HFFc6 (cell line): ENCODE measurements around the gene FARP1. TPM values are rescaled to one million over a fixed set of nuclear protein-coding genes. Genes with fewer than 3 reads are reported as not detected.

ENCODE experiments used
- DNase-seq: peaks from one replicate; pipeline ENCODE4 v3.0.0-alpha.2; 2018
- H3K27ac Mint-ChIP-seq: 2 replicates; pipeline ENCODE4 v1.8.0; 2020; ENCODE audit warnings: mild to moderate bottlenecking, mixed read lengths
- H3K27me3 Mint-ChIP-seq: 2 replicates; pipeline ENCODE4 v1.8.0; 2021; ENCODE audit warnings: mild to moderate bottlenecking, moderate library complexity, mixed read lengths; ENCODE audit not compliant: insufficient read depth
- H3K36me3 Mint-ChIP-seq: 2 replicates; pipeline ENCODE4 v1.8.0; 2021; ENCODE audit warnings: low read depth, mixed read lengths
- H3K4me1 Mint-ChIP-seq: 2 replicates; pipeline ENCODE4 v1.8.0; 2020; ENCODE audit warnings: low read depth, mixed read lengths
- H3K4me3 Mint-ChIP-seq: 2 replicates; pipeline ENCODE4 v1.8.0; 2020; ENCODE audit warnings: mild to moderate bottlenecking, moderate library complexity, mixed read lengths
- H3K9me3 Mint-ChIP-seq: 2 replicates; pipeline ENCODE4 v1.8.0; 2020; ENCODE audit warnings: mild to moderate bottlenecking, mixed read lengths
- CTCF ChIP-seq: fragments of 200-600 bp; sonication (generic); IDR thresholded peaks from 2 replicates; pipeline ENCODE4 v1.5.0; 2021; ENCODE audit warnings: antibody characterized with exemption, mild to moderate bottlenecking
- total RNA-seq, 6 experiments: library from RNA; stranded (reverse); fragmentation: NEBNext Ultra II Directional; extraction: Animal tissue kit (Norgen Biotek cat#: 25700); gene quantifications; 2 replicates in 1 of 6; 3 replicates in 5 of 6; pipeline ENCODE4 v1.2.3, GENCODE V29; 2021

FARP1 gene
- total RNA-seq, 6 experiments from 2014 or later, result 140 to 181 (median 150) TPM

- no peaks in the 10 kb centered on the region; the same call in 1 of the 2 replicates for H3K9me3 Mint-ChIP-seq
- H3K4me1 Mint-ChIP-seq, result peaks cover 47% of the 10 kb centered on the region
- no peak for TF ChIP-seq CTCF
- peak; percentile 64 for DNase-seq
- peak overlapping the region; percentile 5; the same call in 1 of the 2 replicates for H3K4me3 Mint-ChIP-seq
- H3K36me3 Mint-ChIP-seq, result peaks cover 8% of the 10 kb centered on the region; the same call in 1 of the 2 replicates
- peak overlapping the region; percentile 43; the same call in 1 of the 2 replicates for H3K27ac Mint-ChIP-seq
- H3K27me3 Mint-ChIP-seq, result no peaks in the 10 kb centered on the region
These were observed 37.0 kb upstream of the FARP1 start for GRCh38 chr13:98105929-98106336.

- H3K4me1 Mint-ChIP-seq, result peaks cover 47% of the 10 kb centered on the region
- H3K27ac Mint-ChIP-seq, result no peak overlapping the region
- H3K4me3 Mint-ChIP-seq, result no peak overlapping the region
- H3K9me3 Mint-ChIP-seq, result no peaks in the 10 kb centered on the region; the same call in 1 of the 2 replicates
- H3K27me3 Mint-ChIP-seq, result peaks cover 1% of the 10 kb centered on the region; the same call in 1 of the 2 replicates
- TF ChIP-seq CTCF, result no peak
- peaks cover 8% of the 10 kb centered on the region; the same call in 1 of the 2 replicates for H3K36me3 Mint-ChIP-seq
- DNase-seq, result no peak
These were observed 34.6 kb upstream of the FARP1 start for GRCh38 chr13:98108341-98108740.

- Mint-ChIP-seq H3K4me1 (peaks cover 37% of the 10 kb centered on the region), H3K27me3 (peaks cover 2% of the 10 kb centered on the region; the same call in 1 of the 2 replicates), H3K36me3 (peaks cover 8% of the 10 kb centered on the region; the same call in 1 of the 2 replicates), H3K4me3 (no peak overlapping the region), H3K27ac (no peak overlapping the region), H3K9me3 (no peaks in the 10 kb centered on the region; the same call in 1 of the 2 replicates)
- no peak for DNase-seq
- TF ChIP-seq CTCF, result no peak
These were observed 33.6 kb upstream of the FARP1 start for GRCh38 chr13:98109226-98109853.

GRCh38 chr13:98110749-98111148, 32.1 kb upstream of the FARP1 start:
- Mint-ChIP-seq H3K36me3 (peaks cover 8% of the 10 kb centered on the region; the same call in 1 of the 2 replicates), H3K27me3 (peaks cover 2% of the 10 kb centered on the region; the same call in 1 of the 2 replicates), H3K9me3 (no peaks in the 10 kb centered on the region; the same call in 1 of the 2 replicates), H3K4me3 (no peak overlapping the region), H3K4me1 (peaks cover 23% of the 10 kb centered on the region), H3K27ac (no peak overlapping the region)
- DNase-seq, result no peak
- TF ChIP-seq CTCF, result no peak

DNA sequence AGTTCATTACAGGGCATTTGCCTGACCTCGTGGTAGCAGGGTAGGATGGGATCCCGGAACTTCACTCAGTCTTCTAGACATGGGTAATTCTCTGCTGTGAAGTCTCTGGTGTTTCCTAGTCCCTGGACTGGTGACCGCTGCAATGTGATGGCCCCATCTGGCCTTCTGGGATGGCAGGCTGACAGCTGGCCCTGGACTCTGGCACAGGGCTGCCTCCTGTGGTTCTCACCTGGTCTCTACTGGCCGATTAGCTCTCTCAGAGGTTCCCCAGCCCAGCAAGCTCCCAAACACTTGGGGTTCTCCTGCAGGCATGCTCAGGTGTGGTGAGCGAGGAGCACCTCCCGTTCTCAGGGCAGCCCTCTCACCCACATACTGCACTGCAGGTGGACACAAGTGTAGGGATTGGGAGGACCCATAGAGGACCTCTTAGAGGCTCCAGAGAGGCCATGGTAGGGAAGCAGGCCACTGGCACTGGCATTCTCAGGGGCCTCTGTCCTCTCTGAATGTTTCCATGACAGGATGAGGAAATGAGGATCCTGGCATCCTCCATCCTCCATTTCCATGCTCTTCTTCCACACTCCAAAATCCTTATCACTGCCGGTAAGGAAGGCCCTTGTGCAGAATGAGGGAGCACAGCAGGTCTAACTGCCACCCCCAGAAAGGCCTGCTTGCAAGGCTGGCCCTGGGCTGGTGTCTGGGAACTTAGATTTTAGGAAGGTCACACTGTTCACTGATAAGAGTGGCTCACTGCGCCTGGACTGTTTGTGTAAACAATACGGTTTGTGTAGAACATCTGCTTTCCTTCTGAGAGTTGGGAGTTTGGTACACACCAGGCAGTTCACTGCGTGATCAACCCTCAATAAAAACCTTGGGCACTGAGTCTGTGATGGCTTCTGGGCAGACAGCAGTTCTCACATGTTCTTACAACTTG, 31.5 kb upstream of the FARP1 start:
- DNase-seq, result no peak
- peaks cover 16% of the 10 kb centered on the region for H3K4me1 Mint-ChIP-seq

More for the DNA sequence above, 31.5 kb upstream of the FARP1 start:
- Mint-ChIP-seq H3K36me3 (peaks cover 5% of the 10 kb centered on the region; the same call in 1 of the 2 replicates), H3K9me3 (no peaks in the 10 kb centered on the region; the same call in 1 of the 2 replicates), H3K27ac (no peak overlapping the region), H3K27me3 (peaks cover 2% of the 10 kb centered on the region; the same call in 1 of the 2 replicates), H3K4me3 (no peak overlapping the region)
- TF ChIP-seq CTCF, result no peak
